ENCODE results near the gene CCDC88B.

DNA sequence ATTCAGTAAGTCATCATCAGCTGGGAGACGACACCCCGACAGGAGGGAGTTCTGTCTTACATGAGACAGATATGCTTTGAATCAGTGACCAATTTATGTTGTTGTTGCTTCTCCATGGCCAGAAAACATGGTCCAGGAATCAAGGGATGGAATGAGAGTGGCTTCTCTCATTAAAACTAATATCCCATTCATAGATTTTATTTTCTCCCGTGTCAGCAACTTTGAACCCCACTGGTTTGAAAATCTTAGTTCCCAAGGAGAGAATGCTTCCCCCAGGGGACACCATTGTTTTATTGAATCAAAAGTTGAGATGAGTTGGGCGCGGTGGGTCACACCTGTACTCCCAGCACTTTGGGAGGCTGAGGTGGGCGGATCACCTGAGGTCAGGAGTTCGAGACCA lies 61.8 kb downstream of the CCDC88B start:
- TF ChIP-seq, protein P1, sequence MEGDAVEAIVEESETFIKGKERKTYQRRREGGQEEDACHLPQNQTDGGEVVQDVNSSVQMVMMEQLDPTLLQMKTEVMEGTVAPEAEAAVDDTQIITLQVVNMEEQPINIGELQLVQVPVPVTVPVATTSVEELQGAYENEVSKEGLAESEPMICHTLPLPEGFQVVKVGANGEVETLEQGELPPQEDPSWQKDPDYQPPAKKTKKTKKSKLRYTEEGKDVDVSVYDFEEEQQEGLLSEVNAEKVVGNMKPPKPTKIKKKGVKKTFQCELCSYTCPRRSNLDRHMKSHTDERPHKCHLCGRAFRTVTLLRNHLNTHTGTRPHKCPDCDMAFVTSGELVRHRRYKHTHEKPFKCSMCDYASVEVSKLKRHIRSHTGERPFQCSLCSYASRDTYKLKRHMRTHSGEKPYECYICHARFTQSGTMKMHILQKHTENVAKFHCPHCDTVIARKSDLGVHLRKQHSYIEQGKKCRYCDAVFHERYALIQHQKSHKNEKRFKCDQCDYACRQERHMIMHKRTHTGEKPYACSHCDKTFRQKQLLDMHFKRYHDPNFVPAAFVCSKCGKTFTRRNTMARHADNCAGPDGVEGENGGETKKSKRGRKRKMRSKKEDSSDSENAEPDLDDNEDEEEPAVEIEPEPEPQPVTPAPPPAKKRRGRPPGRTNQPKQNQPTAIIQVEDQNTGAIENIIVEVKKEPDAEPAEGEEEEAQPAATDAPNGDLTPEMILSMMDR (IDR thresholded peaks at IDR 0.05), result no peak
- TF ChIP-seq EP300 (IDR thresholded peaks at IDR 0.05), result no peak
